Daoy (cell line): Measurements from ENCODE around the gene C3. TPM values are rescaled to one million over a fixed set of nuclear protein-coding genes. Genes with fewer than 3 reads are reported as not detected.

Experiments
- DNase-seq: peaks from one replicate; pipeline ENCODE4 v3.0.0-alpha.2; 2015; ENCODE audit warnings: low read depth
- total RNA-seq: library from RNA; depleted of rRNA; stranded (reverse); fragments of >200 nt; shearing (Covaris generic); gene quantifications from 2 replicates; pipeline ENCODE4 v1.2.3, GENCODE V29; 2014

The C3 gene
- total RNA-seq, 1 experiment from 2014 or later: 7.9 TPM

GRCh38 chr19:6745965-6746364, 25.5 kb upstream of the C3 start:
- DNase-seq: no peak

GRCh38 chr19:6744381-6745301, 24.2 kb upstream of the C3 start:
- DNase-seq: peak; percentile 88

DNA sequence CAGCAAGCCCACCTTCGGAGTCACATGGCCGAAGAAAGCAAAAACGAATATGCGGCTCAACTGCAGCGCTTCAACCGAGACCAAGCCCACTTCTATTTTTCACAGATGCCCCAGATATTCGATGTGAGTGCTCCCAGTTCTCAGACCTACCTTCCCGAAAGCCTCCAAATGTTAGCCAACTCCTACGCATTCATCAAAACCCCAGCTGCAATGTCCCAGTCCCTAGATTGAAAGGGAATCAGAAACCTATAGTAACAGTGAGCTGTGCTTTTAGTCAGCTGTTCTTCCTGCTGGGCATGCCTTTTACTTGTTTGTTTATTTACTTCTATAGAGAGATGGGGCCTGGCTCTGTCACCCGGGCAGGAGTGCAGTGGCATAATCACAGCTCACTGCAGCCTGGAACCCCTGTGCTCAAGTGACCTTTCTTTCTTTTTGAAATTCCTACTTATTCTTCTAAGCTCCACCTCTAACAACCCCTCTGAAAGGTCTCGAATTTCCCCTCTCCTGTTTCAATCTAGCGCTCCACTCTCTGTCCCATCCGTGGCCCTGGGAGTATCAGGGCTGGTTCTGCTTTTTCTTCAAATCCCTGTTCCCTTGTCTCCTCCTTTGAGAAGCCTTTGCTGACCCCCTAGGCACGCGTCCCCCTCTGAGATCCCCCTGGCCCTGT, 23.4 kb upstream of the C3 start:
- DNase-seq: peak; percentile 17

DNA sequence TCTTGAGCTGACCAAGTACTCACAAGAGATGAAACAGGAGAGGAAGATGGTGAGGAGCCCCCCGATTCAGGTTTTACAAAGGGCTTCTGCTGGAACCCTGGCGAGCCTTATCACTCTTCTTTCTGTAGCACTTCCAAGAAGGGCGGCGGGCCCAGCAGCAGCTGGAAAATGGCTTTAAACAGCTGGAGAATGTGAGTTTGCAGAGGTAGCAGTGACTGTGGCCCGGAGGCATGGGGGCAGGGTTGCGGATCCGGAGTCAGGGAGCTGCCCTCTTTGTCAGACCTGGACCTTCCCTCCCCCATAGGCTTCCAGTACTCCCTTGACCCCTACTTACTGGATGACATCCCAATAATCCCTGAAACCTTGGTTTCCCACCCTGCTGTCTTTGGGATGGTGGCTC, 22.6 kb upstream of the C3 start:
- no peak for DNase-seq

GRCh38 chr19:6740589-6741343, 20.3 kb upstream of the C3 start:
- peak; percentile 54 for DNase-seq

GRCh38 chr19:6739883-6740588, 19.6 kb upstream of the C3 start:
- DNase-seq: peak; percentile 29

- peak; percentile 82 for DNase-seq
Observed at GRCh38 chr19:6739390-6739882, 19.0 kb upstream of the C3 start, which contains the start of gene TRIP10. TSS of gene TRIP10 (plus strand) at chr19:6739680. CDS start at chr19:6739762, 82 bp downstream.

GRCh38 chr19:6738787-6739389, 18.4 kb upstream of the C3 start:
- DNase-seq: peak; percentile 50

DNA sequence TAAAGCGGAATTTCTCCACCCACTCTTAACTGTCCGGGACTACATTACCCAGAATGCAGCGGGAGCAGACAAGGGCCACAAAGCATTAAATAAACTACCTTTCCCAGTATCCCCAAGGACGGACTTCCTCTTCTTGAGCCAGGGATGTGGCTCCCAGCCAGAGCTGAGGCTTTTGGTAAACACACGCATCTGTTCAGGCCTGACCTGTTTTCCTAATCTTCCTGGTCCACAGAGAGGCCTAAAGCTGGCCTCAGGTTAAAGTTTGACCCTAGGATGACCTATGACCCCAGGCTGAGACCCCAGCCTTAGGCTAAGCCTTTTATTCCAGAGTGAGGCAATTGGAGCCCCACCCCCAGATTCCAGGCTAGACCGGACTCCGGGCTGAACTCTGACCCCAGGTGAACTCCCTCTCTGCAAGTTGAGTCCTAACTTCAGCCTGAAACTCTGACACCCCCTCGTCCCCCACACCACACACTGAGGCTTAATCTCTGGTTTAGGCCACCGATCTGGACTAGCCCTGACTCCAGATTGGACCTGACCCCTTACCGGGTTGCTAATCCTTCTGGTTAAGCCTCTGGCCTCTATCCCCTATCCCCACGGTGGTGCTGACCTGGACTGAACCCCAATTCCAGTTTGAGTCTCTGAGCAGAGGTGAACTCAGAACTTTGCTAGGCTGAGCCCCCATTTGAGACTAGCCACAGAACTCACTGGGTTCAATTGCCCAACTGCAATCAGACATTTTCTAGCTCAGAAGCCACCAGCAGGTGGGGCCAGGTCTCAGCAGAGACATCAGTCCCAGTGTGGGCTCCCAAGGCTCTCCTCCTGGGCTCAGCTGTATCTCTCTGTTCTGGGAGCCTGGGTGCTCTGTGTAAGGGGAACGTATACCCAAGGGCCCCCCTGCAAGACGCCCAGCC, 17.7 kb upstream of the C3 start:
- peak; percentile 85 for DNase-seq

DNA sequence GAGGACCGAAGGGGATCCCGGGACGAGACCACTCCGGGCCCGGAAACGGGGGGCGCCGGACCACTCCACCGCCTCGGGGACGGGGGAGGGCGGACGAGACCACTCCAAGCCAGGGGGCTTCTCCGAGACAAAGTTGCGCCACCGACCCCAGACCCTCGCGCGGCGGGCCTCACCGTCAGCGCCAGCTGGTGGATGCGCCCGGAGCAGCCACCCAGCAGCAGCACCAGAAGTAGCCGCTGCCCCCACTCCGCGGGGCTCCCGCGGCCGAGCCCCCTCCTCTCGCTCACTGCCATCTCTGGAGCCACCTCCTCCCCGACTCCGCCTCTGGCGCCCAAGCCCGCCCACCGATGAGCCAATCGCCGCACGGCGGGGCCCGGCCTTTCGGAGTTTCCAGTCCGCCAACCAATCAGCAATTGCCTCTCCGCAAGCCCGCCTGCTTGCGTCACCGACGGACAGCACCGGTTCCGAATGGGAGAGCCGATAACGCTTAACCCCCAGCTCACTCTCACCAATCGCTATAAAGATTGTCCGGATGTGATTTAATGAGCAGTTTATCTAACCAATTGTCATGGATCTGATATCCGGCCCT, 16.9 kb upstream of the C3 start, which contains the start of gene GPR108:
TSS of gene GPR108 (minus strand) at position 297 of the 589 bp plus-strand sequence. CDS start at position 293, 4 bp downstream.
- DNase-seq: peak; percentile 100

DNA sequence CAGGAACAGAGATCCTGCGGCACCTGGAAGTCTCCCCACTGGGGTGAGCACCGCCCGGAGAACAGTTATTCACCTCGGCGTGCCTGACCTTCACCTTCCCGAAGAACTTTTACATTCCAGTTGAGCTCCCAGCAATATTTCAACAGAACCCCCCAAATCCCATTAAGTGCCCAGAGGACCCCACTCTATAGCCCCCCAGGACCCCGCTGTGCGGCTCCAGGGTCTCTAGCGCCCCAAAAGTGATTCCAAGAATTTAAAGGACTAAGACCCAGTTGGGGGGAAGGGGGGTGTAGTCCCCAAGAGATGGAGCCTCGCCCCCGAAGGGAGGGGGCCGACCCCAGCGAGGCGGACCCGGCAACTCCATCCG, 16.4 kb upstream of the C3 start:
- no peak for DNase-seq

GRCh38 chr19:6736169-6736916, 15.9 kb upstream of the C3 start:
- peak; percentile 89 for DNase-seq

DNA sequence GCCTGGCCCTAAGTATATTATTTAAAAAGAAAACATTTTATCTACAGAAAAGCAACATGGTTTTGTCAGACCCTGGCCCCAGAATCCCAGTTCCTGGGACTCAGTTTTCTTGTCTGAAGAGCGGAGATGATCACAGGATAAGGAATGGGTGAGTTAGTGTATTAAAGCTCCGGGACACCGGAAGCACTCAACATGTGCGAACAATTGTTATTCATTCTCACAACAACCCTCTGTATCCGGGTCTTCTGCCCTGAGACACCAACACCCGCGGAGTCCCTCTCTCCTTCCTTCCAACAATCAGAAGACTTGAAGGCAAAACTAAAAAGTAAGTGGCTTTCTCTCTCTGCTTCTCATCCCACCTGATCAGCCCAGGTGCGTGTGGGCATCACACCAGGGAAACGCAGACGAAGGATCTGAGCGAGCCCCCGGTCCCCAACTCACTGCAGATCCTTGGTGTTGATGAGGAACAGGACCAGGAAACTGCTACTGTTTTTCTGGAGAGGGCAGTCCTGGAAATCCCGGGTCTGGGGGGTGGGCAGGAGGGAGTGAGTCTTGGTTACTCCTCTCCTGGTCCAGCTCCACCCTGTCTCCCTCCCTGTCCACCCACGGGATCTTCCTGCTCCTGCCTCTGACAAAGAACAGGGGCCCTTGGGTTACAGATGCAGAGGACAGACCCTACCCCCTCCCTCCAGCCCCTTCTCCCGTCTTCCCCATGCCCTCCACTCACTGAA, 14.9 kb upstream of the C3 start:
- DNase-seq: no peak

DNA sequence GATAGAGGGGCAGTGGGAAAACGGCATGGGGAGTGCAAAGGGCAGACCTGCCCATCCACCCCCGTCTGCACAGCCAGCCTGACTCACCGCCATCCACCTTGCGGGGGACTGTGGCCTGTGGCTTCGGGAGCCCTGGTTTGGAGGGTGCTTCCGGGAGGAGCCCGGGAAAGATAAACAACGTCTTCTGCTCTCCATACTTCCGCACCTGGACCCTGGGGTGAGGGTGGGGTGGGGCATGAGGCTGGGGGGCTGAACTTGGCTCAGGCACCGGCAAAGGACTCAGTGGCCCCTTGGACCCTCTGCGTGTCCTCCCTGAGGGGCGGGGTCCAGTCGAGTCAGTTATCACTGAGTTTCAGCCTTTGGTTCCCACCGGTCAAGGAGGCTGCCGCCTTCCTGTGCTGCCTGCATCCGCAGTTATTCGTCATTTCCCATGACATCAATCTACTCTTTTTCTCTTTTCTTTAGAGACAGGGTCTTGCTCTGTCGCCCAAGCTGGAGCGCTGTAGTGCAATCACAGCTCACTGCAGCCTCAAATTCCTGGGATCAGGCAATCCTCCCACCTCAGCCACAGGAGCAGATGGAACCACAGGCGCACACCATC, 13.7 kb upstream of the C3 start:
- DNase-seq: peak; percentile 37

DNA sequence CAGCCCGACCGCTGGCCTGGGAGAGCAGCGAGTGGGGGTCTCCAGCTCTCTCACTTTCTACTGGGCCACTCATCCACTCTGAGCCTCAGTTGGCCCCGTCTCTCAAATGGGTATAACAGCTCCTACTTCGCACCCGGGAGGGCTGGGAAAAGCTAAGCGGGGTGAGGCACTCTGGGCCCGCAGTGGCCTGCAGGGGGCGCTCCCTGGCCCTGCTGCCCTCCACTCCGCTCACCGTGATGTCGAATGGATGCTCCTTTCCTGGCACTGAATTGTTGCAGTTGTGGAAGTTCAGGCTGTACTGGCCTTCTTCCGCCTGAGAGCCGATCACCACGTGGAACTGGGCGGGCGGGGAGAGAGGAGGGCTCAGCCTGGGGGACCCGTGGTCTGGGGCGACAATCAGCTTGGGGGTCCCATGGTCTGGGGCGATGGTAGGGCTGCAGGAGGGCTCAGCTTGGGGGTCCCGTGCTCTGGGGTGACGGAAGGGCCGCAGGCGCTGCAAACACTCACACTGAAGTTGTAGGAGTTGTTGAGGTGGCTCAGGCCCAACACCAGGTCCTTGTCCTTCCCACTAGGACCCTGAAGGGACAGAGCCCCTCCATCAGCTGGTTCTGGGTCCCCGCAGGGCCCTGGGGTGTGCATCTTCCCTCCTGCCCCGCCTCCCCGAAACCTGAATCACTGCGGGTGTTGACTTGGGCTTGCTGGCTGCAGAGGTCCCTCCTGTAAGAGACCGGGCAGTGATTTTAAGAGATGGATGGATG, 13.1 kb upstream of the C3 start:
- DNase-seq: no peak

DNA sequence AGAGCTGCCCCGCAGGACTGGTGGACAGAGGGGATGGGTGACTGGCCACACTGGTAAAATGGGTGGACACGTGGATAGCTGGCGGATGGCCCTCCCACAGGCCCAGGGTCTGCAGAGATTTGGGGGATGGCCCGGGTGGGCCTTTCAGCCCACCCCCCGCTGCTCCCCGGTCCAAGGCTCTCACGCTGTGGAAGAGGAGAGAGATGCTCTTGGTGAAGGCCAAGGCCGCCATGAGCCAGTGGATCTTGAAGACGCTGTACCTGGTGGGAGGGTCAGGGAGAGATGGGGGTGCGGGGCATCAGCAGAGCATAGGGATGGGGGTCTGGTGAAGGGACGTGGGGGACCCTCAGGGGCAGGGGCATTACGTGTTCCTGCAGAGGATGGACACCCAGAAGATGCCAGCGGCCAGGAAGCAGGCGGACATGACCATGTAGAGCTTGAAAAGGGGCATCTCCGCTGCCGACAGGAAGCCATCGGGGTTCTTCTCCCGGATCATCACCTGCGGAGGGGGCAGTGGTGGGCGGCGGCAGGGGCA, 12.4 kb upstream of the C3 start:
- DNase-seq: no peak

GRCh38 chr19:6731822-6732221, 11.4 kb upstream of the C3 start:
- no peak for DNase-seq
